HG03571 (cell line): ENCODE data around the gene DPYSL4.
"Not testable (repeated sequence)": the region's sequence is repeated elsewhere in the genome, so short reads cannot be mapped to it uniquely, and the experiment has no call there.

Experiments
- ATAC-seq: cut with Tn5 transposase; IDR thresholded peaks from one replicate; pipeline ENCODE4 v1.9.1; 2021; ENCODE audit not compliant: unreplicated experiment

DPYSL4 gene

GRCh38 chr10:132149271-132149670 is 37.5 kb upstream of the DPYSL4 start:
- ATAC-seq, result no peak

GRCh38 chr10:132149917-132150316 is 36.8 kb upstream of the DPYSL4 start:
- ATAC-seq, result no peak

GRCh38 chr10:132150777-132151176 is 36.0 kb upstream of the DPYSL4 start:
- ATAC-seq, result no peak

- ATAC-seq, result no peak
Measured at GRCh38 chr10:132151286-132151950, 35.3 kb upstream of the DPYSL4 start.

GRCh38 chr10:132151951-132152505 is 34.7 kb upstream of the DPYSL4 start:
- no peak for ATAC-seq

- no peak for ATAC-seq
Measured at GRCh38 chr10:132152896-132153580, 33.7 kb upstream of the DPYSL4 start.

GRCh38 chr10:132153616-132154217 is 33.0 kb upstream of the DPYSL4 start:
- no peak for ATAC-seq

GRCh38 chr10:132154440-132154839 is 32.3 kb upstream of the DPYSL4 start:
- ATAC-seq, result no peak

GRCh38 chr10:132154931-132155330 is 31.8 kb upstream of the DPYSL4 start:
- ATAC-seq, result no peak

- no peak for ATAC-seq
Measured at GRCh38 chr10:132155723-132156381, 30.9 kb upstream of the DPYSL4 start.

GRCh38 chr10:132156382-132156781 is 30.4 kb upstream of the DPYSL4 start:
- no peak for ATAC-seq

- no peak for ATAC-seq
Measured at GRCh38 chr10:132157101-132157500, 29.6 kb upstream of the DPYSL4 start.

- no peak for ATAC-seq
Measured at GRCh38 chr10:132158122-132158741, 28.5 kb upstream of the DPYSL4 start.

GRCh38 chr10:132158823-132159222 is 27.9 kb upstream of the DPYSL4 start:
- ATAC-seq, result no peak

GRCh38 chr10:132159302-132160230 is 27.2 kb upstream of the DPYSL4 start:
- ATAC-seq, result not testable (repeated sequence)

- not testable (repeated sequence) for ATAC-seq
Measured at GRCh38 chr10:132160231-132160630, 26.5 kb upstream of the DPYSL4 start.

- not testable (repeated sequence) for ATAC-seq
Measured at GRCh38 chr10:132160834-132161622, 25.7 kb upstream of the DPYSL4 start.

- ATAC-seq, result no peak
Measured at GRCh38 chr10:132162021-132162531, 24.7 kb upstream of the DPYSL4 start.
